LHCN-M2 (cell line): ENCODE data around the gene SIPA1. TPM values are rescaled to one million over a fixed set of nuclear protein-coding genes. Genes with fewer than 3 reads are reported as not detected.
"Not testable (repeated sequence)": the region's sequence is repeated elsewhere in the genome, so short reads cannot be mapped to it uniquely, and the experiment has no call there.

Experiments
- DNase-seq: peaks from one replicate; pipeline ENCODE4 v3.0.0-alpha.2; 2012; ENCODE audit warnings: low read depth
- total RNA-seq: library from RNA; depleted of rRNA; stranded (reverse); fragments of >200 nt; gene quantifications from 2 replicates; pipeline ENCODE4 v1.2.3, GENCODE V29; 2014

The SIPA1 gene
- total RNA-seq, 1 experiment from 2014 or later: 26.1 TPM

DNA sequence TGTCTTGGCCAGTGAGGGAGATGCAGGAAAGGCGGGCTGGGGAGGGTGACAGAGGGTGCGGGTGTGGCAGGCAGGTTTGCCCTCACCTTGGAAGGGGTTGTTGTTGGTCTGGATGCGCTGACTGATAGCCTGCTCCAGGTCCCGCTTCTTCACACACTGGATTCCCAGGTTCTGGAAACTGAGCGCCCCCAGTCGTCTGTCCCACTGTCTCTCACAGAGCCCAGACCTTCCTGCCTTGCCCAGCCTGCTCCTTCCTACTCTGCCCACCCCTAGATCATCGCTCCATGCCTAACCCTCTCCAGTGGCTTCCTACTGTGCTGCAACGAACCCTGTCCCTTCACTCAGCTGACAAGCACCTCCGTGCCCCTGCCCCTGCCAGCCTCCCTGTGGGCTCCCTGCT is 22.1 kb downstream of the SIPA1 start:
- no peak for DNase-seq

DNA sequence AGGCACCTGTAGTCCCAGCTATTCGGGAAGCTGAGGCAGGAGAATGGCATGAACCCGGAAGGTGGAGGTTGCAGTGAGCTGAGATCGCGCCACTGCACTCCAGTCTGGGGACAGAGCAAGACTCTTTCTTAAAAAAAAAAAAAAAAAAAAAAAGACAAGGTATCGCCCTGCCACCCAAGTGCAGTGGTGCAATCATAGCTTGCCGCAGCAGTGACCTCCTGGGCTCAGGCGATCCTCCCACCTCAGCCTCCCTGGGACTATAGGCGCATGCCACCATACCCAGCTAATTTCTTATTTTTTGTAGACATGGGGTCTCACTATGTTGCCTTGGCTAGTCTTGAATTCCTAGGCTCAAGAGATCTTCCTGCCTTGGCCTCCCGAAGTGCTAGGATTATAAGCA is 23.0 kb downstream of the SIPA1 start:
- not testable (repeated sequence) for DNase-seq

DNA sequence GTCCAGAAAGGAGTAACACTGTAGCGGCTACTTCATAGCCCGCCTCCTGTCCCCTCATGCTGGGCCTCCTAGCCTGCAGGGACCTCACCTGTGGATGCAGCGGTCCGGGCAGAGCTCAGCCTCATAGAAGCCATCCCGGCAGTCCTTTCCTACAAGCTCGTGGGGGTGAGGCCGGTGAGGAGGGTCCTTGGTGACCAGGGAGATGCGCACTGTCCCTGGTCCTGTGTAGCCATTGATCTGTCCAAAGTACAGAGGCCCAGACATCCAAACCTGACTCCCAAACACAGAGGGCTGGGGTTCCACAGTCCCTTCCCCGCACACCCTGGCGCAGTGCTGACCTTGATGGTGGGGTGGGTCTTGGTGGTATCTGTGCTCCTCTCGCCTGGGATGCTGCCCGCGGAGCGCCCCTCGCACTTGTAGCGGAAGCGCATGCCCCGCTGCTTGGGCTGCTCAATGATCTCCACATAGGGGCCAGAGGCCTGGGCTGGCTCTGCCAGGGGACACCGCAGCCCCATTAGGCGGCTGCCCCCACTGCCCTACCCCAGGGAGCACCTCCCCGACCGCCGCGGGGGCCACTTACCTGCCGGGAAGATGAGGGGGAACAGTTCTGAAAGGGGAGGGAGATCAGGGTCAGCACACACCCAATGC is 23.8 kb downstream of the SIPA1 start:
- no peak for DNase-seq

DNA sequence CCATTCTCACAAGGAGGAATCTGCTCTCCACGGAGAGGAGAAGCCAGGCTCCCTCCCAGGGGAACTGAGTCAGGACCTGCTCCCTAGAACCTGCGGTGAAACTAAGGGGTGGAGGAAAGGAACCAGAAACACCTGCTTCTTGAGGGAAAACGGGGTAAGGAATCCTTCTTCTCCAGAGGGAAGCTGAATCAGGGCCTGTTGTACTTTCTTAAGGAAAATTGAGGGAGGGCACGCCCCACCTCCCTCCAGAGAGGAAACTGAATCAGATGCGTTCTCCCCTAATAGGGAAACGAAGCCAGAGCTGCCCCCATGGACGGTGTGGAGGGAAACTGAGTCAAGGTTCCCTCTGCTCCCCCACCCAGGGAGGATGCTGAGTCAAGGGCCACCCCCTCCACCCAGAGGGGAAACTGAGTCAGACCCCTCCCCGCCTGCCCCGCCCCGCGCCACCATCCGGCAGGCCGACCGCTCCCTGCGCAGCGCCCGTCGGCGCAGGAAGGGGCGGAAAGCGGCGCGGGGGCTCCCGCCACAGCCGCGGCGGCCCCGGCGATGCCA is 24.4 kb downstream of the SIPA1 start:
- DNase-seq: peak; percentile 49

DNA sequence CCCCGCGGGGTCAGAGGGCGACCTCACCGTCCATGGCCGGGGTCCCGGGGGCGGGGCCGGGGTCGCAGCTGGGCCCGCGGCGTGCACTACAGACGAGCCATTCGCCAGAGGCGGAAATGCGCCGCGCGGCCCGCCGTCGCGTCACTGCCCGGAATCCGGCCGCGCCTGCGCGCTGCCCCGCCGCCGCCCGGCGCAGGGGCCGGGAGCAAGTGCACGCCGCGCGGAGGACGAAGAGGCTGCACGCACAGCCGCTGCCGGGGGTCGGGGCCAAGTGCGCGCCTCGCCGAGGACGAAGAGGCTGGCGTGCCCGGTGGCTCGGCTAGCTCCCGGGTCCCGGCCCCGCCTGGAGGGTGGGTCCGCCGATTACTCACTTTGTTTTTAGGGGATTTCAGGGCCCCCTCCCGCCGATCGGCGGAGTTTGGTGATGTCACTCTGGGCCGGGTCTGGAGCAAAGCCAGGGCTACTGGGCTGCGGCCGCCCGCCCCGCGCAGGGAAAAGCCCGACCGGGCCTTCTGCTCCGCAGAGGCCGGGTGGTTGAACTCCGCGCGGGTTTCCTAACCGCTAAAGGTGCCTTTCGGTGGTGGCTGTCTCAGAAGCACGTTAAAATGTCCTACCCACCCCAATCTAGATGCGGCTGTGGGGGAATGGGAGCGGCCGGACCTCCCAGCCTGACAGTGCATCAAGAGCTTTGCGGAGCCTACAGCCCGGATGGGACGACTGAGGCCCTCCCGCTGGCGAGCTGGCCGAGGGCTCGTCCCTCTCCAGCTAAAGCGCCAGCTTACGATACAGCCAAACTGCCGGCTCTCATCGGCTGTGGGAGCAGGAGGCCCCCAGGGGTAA is 25.1 kb downstream of the SIPA1 start, which contains the start of gene RELA:
RELA (minus strand) TSS at position 118 of the 840 bp plus-strand sequence; CDS start at position 34, 84 bp downstream.
- peak; percentile 86 for DNase-seq

DNA sequence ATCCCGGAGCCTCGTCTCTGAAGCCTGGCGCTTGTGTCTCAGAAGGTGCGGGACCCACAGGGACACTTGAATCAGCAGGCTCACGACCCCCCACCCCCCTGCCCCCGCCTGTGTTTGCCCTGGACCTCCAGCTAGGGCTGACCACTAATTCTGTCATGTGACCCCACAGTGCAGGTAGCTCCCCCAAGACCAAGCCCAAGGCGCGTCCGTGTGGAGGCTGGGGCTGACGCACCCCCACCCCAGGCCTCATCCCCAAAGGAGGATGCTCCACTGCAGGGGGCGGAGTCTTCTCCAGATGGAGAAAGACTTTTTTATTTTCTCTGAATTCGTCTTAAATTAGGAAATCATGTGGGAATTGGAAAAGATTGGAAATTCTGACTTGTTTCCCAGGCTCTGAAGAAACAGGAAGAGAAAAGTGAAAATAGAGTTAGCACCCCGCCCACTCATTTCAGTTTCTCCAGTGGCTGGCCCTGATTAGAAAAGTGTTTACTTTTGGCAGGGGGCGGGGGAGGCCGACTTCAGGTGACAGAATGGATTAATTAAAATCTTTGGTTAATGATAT is 25.8 kb downstream of the SIPA1 start:
- peak; percentile 44 for DNase-seq

DNA sequence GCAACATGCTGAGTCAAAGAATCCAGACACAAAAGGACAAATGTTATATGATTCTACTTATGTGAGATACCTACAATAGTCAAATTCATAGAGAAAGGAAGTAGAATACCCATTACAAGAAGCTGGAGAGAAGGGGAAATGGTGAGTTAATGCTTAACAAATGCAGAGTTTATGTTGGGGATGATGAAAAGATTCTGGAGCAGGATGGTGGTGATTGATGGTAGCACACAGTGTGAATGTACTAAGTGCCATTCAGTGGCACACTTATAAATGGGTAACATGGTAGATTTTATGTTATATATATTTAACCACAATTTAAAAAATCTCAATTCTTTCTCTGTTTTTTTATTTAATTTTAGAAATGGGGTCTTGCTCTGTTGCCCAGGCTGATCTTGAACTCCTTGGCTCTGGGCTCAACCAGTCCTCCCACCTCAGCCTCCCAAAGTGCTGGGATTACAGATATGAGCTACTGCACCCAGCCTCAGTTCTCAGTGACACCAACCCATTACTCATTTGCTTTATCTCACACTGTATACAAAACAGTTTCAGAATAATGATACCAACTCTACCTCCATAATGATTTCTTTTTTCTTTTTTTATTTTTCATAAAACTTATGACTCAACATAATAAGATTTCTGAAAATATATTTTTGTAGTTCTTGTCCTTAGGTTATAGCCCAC is 34.4 kb downstream of the SIPA1 start:
- no peak for DNase-seq

DNA sequence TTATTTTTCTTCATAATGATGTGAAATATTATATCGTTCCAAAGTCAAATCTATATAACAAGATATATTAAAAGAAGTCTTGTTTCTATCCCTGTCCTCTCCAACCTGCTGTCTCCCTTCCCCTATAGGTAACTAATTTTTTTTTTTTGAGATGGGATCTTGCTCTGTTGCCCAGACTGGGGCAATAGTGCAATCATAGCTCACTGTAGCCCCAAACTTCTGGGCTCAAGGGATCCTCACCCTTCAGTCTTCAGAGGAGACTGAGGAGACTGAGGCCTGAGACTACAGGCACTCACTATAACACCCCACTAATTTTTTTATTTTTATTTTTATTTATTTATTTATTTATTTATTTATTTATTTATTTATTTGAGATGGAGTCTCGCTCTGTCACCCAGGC is 35.1 kb downstream of the SIPA1 start:
- DNase-seq: no peak

DNA sequence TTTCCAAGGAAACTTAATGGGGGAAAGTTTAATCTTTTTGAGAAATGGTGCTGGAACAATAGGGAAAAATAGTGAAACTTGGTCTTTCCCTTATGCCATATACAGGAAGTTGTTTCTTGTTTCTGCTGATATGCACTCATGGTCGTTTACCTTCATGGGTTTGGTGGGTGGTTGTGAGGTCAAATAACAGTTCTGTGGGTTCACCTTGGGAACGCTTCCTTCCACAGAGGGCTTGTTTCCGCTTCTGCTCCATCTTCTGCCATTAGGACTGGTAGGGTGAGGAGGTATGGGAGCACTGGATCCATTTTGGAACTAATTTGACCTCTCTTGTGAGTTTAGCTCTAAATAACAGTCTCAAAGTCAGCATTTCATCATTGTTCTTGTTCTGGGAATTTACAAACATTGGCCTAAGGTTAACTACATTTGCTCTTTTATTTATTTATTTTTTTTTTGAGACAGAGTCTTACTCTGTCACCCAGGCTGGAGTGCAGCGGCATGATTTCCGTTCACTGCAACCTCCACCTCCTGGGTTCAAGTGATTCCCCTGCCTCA is 42.4 kb downstream of the SIPA1 start:
- no peak for DNase-seq

DNA sequence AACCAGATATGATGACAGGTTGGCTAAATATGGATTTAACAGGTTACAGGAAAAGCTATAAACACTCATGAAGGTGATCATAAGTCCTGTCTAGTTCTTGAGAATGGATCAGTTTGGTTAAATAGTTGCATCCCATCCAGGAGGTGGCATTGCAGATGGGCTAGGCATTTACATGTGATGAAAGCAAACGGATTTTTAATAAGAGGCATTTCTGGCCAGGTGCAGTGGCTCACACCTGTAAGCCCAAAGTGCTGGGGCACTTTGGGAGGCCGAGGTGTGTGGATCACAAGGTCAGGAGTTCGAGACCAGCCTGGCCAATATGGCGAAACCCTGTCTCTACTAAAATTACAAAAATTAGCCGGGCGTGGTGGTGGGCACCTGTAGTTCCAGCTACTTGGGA is 45.6 kb downstream of the SIPA1 start:
- not testable (repeated sequence) for DNase-seq

DNA sequence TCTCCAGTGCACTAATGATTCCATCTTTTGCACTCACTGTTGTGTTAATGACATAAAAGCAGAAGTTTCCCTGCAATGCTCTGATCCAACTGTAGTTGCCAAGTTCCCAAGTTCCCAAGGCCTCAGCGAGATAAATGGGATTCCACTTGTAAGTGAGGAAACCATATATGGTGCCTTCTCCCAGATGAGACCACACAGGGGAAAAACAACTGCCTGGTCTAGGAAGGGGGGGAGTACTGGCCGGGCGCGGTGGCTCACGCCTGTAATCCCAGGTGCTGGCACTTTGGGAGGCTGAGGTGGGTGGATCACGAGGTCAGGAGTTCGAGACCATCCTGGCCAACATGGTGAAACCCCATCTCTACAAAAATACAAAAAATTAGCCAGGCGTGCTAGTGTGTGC is 48.1 kb downstream of the SIPA1 start:
- no peak for DNase-seq

DNA sequence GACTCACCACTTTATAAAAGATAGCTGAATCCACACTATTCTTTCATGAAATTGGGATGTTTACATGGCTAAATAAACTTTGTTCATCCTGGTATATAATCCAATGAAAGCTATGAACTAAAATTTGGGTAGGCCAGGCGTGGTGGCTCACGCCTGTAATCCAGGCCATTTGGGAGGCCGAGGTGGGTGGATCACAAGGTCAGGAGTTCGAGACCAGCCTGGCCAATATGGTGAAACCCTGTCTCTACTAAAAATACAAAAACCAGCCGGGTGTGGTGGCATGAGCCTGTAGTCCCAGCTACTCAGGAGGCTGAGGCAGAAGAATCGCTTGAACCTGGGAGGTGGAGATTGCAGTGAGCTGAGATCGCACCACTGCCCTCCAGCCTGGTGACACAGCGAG is 53.9 kb downstream of the SIPA1 start:
- DNase-seq: not testable (repeated sequence)

DNA sequence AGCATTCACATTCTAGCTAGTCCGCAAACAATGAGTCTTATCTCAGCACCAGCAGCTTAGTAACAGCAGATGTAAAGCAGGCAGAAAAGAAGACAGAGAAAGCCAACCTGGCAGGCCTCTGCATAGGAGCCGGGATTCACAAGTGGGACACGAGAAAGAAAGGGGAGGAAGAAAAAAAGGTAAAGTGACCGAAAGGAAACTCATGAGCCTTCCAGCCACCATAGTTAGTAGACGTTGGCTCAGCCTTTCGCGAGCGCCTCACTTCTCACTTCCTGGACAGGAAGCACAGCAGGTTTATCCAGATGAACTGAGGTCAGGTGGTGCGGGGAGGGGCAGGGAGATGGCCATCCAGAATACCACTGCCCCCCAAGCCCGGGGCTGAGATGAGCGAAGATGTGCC is 54.5 kb downstream of the SIPA1 start:
- DNase-seq: no peak

DNA sequence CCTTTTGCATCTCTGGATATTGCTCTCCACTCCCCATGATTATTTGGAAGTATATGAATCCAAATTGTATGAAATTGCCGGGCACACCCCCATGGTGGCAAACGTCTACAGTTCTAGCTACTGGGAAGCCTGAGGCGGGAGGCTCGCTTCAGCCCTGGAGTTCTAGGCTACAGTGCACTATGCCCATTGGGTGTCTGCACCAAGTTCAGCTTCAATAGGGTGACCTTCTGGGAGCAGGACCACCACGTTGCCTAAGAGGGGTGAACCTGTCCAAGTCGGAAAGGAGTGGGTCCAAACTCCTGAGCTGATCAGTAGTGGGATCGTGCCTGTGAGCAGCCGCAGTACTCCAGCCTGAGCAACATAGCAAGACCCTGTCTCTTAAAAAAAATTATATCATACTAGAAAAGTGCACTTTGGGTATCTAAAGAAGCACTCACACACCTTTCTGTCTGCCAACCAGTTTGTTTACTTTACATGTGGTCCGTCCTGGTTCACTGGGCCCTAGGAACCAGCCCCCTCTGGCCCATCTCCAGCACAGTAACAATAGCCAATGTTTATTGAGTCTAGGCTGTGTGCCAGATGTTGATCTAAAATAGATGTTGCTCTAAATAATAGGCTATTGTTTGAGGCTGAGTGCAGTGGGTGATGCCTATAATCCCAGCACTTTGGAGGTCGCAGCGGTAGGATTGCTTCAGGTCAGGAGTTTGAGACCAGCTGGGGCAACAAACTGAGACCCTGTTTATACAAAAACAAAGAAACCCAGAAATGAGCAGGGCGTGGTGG is 57.7 kb downstream of the SIPA1 start:
- DNase-seq: no peak

DNA sequence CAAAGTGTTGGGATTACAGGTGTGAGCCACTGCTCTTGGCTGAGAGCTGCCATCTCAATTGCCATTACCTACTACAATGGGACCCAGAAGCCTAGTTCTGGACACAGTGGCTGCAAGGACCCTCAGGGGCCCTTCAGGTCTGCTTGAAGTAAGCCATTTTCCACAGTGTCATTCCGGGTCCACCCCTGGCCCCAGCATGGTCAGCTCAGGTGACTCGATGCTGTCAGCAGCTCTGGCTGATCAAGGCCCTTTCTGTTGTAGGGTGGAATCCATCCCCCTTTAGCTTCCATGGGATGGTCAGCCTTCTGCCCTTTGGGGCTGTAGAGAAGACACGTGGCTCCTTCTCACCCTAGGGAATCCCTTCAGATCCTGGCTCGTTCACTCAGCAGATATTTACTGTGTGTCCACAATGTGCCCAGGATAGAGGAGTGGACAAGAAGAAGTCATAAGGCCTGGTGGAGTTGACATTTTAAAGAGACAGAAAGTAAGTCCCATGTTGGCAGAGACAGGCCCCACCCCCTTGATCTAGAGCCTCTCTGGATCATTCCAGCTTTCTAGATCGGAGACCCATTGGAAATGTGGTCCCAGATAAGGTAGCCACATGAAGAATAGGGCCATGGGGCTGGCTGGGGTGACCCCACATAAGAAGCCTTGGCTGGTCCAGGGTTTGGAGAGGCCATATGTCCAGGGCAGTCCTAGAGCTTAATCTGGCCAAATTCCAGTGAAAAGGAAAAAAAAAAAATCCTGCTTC is 59.1 kb downstream of the SIPA1 start:
- DNase-seq: no peak

DNA sequence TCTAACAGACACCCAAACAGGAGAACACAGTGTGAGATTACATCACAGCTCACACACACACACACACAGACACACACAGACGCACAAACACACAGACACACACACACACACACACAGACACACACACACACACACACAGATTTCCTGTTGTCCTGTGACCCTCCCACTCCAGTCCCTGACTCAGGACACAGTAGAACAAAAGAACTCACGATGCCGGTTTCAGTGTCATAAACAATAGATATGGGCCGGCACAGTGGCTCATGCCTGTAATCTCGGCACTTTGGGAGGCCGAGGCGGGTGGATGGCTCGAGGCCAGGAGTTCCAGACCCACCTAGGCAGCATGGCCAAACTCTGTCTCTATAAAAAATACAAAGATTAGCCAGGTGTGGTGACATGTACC is 60.3 kb downstream of the SIPA1 start:
- DNase-seq: no peak

DNA sequence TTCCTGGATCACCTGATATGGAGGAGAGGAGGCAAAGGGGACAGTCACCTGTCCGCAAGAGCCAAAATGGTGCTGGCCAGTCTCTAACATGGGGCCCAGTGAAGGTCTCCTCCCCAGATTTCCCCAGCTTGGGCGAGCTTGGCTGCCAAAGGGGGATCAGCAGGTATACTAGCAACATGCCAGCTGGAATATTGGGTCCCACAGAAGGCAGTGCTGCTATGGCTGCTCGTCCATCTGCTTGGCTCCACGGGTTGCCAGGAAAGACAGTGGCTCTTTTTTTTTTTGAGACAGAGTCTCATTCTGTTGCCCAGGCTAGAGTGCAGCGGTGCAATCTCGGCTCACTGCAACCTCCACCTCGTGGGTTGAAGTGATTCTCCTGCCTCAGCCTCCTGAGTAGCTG is 61.4 kb downstream of the SIPA1 start:
- DNase-seq: no peak

DNA sequence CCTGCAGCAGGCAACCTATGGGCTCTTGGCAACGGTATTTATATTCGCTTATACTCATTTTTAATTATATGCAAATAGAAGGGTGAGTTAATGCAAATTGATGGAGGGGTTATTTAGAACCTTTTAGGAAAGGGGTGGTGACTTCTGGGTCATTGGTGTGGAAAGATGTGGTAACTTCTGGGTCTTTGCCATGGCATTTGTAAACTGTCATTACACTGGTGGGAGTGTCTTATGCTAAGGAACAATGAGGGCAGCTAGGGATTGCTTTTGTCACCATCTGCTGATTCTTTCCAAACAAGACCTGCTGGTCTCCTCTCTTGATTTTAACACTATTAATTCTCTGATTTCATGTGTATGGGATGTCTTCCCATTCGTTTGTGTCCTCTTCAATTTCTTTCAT is 62.5 kb downstream of the SIPA1 start:
- DNase-seq: no peak
